LNCAP (cell line): ENCODE measurements around the gene MYO19.

Source experiments
- CTCF ChIP-seq: fragments of 450-650 bp; IDR thresholded peaks from 2 replicates; pipeline ENCODE4 v1.5.1; 2017; ENCODE audit warnings: mild to moderate bottlenecking

Gene MYO19

GRCh38 chr17:36503456-36504155, 31.1 kb downstream of the MYO19 start:
- TF ChIP-seq CTCF = no peak

- TF ChIP-seq CTCF = no peak
Observed at GRCh38 chr17:36501963-36502362, 32.7 kb downstream of the MYO19 start.

- no peak for TF ChIP-seq CTCF
Observed at GRCh38 chr17:36501351-36501750, 33.3 kb downstream of the MYO19 start.

GRCh38 chr17:36500745-36501225, 33.9 kb downstream of the MYO19 start:
- TF ChIP-seq CTCF = no peak

- TF ChIP-seq CTCF = no peak
Observed at GRCh38 chr17:36498560-36499300, 35.9 kb downstream of the MYO19 start.

GRCh38 chr17:36498155-36498554, 36.5 kb downstream of the MYO19 start:
- TF ChIP-seq CTCF = no peak

GRCh38 chr17:36496018-36496789, 38.5 kb downstream of the MYO19 start:
- no peak for TF ChIP-seq CTCF
